ENCODE results near the gene FLNB.

FLNB gene

DNA sequence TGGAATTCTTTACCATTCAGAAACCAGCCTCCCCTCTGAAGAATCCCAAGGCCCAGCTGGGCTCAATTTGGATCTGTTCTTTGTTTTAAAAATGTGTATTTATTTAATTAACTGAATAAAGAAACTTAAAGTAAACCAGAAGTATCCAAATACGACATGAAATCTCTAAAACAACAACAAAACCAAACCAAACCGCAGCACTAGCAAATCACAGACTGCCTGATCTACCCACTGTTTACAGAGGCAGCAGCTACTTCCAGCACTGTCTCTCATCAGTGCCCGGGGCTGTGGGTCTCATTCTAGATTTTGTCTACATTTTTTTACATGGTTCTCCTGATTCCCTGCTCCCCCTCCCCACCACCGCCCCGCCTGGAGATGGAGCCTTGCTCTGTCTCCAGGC lies 2.3 kb downstream of the FLNB start:
- no peak for DNase-seq

DNA sequence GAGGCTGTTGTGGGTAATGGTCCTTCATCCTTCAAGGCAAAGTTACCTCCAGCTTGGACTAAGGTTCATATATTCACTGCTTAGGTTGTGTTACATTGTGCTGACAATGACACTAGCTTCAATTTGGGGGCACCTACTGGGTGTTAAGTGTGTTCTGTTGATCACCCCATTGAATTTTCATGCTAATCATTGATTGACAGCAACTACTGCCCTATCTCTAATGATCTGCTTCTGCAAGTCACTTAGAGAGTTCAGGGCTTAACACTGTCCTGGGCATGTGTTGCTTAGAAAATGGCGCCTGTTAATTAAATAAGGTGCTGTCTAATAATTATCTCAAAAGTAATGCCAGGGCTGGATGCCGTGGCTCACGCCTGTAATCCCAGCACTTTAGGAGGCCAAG lies 3.4 kb downstream of the FLNB start:
- DNase-seq, result no peak

DNA sequence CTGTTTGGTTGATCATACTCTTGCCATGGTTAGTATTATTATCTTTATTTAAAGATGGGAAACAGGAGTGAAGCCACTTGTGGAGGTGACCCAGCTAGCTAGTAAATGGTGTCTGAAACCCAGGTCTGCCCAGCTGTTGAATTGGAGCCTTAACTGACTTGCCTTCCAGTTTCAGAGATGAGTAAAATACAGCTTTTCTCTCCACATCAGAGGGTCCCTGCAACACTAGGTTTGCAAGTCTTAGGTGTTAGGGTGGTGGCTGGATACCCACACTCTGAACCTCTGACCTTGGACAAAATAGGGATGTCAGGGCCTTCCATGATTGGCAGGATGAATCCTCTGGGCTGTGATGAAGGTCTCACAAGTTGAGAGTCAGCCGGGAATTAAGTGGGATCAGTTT lies 4.1 kb downstream of the FLNB start:
- DNase-seq, result no peak

DNA sequence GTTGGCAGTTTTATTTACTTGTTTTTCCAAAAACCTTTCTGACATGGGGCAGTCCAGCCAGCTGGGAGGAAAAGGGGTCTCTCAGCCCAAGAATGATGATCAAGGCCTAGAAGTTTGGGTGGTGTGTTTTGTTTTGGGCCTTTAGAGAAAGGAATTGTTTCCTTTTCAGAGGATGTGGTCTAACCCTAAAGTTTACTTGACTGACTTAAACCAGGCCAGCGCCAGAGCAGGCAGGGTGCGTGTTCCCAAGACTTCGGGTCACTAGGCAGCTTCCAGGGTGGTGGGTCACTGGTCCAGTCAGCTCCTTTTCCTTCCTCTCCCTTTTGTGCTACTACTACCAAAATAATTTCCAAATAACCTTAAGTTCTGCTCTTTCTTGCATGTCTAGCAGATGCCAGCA lies 4.9 kb downstream of the FLNB start:
- no peak for DNase-seq

DNA sequence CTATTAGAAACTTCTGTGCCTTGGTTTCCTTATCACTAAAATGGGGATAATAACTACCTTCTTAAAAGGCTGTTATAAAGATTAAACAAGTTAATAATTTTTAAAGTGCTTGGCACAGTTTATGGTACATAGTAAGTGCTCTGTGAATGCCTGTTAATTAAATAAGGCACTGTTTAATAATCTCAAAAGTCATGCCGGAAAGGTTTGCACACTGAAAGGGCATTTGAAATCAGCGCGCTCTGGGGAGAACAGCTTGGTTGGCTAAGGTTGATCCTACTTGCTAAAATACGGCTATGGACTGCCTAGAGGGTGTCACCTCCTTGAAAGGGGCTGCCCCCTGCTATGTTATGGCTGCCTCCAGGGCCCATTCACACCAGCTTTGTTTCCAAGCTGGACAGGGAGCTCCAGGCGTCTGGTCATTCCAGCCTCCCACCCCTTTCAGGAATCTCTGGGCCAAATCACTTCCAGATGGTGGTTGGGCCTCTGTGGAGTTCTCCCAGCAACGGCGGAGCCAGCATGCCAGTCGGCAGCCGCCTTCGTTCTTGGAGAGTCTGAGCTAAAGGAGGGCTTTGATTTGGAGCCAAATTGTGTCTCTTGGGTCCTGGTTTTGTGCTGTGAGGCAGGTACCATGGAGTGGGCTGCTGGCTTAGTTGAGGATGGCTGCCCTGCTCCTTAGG lies 5.9 kb downstream of the FLNB start:
- DNase-seq, result no peak

DNA sequence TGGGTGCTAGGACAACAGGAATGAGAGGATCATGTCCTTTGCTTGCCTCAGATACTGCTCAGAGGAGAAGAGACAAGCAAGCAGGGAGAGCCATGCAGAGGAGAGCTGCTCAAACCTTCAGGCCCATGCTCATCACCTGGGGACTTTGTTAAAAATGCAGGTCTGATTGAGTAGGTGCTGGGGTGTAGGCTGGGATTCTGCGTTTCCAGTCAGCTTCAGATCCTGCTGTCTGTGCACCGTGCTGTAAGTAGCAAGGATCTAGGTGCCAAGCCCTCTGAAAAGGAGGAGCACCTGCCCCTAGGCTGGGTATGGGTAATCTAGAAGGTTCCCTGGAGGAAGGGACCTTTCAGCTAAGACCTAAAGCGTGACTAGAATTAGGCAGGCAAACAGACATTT lies 7.3 kb downstream of the FLNB start:
- no peak for DNase-seq

DNA sequence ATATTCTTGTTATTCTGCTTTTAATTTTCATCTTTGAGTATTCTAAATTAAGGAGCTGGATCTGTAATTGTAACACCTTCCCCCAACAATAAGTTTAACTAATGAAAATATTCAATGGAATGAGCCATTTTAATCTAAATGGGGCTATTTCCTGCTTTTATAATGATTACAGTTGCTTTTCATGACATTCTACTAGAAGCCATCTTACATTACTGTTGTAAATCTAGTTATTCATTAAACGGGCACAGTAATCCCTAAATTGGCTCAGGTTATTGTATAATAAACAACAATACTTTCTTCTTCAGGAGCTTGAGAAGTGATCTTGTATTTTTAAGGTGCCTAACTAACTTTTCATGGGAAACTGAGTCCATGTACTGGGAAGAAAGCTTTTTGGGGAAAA lies 8.5 kb downstream of the FLNB start:
- DNase-seq, result no peak

DNA sequence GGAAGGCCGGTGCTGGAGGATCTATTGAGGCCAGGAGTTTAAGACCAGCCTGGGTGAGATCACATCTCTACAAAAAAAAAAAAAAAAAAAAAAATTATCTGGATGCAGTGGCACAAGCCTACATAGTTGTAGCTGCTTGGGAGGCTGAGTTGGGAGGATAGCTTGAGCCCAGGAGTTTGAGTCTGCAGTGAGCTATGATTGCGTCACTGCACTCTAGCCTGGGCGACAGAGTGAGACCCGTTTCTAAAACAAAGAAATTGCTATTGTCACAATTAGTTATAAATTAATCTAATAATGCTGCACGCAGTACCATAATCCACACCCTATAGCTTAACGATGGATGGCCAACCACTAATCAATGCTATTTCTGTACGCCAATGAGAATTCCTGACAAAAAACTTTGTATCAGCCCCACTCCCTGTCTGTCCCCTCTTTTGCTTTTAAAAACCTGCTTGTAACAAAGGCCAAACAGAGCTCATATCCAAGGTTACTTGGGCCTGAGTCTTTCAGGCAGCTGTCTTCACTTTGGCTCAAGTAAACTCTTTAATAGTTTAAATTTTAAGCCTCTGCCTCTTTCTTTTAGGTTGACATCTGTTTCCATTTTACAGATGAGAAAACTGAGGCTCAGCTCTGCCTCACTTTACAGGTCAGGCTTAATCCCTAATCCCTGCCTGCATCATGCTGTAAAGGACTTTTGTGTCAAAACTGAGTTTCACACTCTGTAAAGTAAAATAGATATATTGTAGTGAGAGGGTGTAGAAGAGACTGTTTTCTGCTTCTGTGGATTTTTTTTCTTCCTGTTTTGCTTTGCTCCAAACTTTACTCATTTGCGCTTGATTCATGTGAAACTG lies 10.9 kb downstream of the FLNB start:
- DNase-seq, result no peak

DNA sequence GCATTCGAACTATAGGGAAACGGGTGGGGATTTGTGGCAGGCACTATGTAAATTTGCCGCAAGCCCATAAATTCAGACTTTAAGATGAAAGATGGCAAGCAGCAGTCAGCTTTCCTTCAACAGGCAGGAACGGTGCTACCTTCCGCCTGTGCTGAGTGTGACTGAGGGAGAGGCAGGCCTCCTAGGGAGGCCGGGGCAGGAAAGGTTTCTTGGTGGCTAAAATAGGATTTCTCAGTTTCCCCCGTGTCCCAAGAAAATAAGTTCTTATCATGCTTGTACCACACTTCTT lies 12.5 kb downstream of the FLNB start:
- no peak for DNase-seq

DNA sequence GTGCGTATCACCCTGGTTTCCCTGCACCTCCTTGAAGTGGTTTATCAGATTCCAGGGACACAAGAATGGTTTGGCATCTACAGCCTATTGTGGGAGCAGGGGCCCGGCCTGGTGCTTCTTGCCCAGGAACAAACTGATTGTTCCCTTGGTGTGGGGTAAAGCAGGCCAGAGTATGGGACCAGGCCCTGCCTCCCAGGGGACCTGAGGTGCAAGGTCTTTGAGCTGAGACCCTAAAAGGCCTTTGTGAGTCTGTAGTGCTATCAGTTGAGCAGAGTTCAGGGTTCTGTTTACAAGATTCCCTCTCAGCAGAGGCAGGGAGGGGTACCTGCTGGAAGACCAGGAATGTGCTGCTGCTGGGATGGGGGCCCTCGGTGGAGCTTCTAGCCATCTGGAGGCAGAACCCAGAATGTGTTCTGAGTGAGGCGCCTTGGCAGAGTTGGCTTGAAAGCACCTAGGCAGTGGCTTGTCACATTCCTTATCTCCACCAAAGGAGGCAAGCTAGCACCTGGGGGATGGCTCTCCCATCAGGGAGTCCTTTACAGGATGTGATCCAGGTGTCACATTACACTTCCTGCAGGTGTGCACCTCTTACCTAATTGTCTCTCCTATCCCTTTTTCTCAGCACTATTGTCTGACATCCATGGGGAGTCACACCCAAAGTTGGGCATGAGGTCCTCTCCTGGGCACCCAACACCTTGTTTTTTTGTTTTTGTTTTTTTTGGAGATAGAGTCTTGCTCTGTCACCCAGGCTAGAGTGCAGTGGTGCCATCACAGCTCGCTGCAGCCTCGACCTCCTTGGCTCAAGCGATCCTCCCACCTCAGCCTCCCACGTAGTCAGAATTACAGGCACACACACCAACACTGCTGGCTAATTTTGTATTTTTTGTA lies 13.1 kb downstream of the FLNB start:
- no peak for DNase-seq

DNA sequence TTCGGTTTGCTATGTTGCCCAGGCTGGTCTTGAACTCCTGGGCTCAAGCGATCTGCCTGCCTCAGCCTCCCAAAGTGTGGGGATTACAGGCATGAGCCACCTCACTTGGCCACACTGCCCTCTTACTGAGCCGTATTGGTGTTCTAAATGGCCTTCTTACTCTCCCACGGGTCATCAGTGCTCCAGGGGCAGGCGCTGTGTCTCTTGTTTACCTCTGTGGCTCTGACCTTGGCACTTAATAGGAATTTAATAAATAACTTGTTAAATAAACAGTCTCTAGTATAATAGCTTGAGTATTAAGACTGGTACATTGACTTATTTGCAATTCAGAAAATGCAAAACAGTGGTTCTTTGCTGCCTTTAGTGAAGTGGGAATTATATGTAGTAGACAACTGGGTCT lies 13.7 kb downstream of the FLNB start:
- DNase-seq, result no peak

DNA sequence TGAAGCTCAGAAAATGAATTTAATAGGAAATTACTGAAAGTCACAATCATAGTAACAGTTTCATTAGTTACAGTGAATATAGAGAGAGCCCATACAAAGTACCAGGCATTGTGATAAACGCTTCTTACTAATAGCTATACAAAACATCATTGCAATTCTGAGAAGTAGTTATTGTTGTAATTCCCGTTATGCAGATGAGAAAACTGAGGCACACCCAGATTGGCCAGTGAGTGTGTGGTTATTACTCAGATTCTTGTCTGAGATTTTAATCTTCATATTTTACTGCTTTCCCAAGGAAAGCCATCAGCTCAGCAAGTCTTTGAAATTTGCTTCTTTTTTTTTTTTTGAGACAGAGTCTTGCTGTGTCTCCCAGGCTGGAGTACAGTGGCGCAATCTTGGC lies 14.3 kb downstream of the FLNB start:
- DNase-seq, result no peak

DNA sequence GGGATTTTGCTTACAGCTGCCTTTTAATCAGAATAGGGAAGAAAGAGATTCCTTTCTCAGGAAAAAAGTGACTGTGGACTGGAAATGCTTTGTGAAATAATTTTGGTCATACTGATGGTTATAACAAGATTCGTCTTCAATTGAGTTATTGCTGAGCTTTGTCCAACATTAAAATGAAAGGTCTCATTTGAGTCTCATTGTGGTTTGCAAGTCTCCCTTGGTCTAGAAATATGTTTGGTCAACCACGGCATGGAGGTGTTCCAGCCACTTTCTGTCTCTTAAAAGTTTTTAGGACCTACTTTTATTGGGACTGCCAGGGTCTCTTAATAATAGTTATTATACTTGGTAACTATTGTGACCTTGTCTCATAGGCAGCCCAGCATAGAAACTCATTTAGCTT lies 15.3 kb downstream of the FLNB start:
- no peak for DNase-seq

DNA sequence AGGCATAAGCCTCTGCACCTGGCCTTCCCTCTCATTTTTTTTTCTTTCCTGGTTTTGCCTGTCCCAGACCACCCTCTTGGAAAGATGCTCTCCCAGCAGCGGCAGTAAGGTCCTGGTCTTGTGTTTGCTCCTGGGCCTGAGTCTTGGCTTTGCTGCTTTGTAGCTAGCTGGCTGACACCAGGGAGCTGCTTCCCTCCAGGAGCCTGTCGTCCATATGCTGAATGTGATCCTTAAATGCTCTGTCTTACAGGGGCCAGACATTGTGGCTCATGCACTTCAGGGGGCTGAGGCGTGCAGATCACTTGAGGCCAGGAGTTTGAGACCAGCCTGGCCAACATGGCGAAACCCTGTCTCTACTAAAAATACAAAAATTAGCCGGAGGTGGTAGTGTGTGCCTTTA lies 17.2 kb downstream of the FLNB start:
- no peak for DNase-seq

DNA sequence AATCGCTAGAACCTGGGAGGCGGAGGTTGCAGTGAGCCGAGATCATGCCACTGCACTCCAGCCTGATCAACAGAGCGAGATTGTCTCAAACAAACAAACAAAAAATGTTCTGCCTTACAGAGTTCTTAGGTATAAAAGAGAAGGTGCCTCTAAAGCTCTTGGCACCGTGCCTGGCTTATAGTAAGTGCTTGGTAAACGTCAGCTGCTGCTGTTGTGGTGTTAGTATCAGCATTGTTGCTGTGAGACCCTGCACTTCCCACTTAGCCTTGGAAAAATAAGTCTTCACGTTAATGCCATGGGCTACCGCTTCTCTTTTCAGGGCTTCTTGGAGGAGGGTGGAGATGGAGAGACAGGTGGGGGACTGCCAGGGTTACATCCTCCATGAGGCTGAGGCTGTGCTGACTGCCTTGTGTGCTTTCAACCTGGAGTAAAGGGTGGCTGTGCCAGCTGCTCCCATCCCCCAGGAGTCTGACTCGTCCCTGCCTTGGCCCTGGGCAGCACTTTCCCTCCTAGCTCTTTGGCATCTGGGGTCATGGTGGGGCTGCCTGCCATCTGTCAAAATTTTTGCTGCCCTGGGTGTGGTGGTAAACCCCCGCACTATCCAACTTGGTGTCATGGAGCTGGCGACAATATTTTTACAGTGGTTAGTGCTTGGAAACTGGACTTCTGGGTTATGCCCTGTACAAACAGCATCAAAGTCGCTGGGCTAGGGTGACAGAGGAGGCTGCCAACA lies 17.8 kb downstream of the FLNB start:
- no peak for DNase-seq

DNA sequence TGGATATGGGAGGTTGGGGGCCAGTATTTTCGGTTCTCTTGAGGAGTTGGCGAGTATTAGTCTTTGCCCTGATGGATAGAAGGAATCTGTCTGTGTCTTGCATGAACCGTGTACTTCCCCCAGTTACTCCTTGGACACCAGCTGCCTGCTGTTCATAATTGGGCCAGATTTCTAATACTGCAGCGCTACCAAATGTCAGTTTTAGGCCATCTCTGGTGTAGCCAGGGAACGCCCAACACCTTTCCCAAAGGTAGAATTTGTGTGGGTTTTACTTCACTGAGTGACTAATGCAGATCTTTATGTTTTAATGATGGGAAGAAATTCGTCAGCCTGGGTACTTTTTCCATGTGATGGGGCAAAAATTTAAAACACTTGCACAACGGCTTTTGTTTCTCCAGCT lies 18.4 kb downstream of the FLNB start:
- DNase-seq, result no peak

DNA sequence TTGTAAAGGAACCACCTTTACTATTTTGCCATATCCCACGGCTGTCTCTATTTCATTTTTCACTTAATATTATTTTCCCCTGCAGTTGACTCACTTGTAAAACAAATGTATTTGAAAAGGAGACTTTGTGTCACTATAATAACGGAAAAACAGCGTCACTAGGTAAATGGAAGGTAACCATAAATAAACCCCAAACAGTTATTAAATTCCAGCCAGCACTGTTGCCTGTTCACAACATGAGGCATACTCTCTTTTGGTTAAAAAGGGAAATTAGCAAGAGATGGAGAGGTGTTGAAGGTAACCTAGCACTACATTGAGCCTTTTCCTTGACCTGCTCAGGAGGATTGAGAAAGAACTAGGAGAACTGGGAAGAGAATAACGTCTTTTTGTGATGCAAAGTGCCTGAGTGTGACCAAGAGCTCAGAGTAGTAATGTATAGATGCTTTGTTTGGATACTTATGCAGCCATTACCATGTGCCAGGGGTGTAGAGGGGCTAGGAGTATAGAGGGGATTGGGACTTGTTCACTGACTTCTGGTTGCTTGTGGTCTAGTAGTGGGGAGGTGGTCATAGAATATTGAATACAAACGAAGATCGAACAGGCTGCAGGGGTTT lies 19.6 kb downstream of the FLNB start:
- no peak for DNase-seq

DNA sequence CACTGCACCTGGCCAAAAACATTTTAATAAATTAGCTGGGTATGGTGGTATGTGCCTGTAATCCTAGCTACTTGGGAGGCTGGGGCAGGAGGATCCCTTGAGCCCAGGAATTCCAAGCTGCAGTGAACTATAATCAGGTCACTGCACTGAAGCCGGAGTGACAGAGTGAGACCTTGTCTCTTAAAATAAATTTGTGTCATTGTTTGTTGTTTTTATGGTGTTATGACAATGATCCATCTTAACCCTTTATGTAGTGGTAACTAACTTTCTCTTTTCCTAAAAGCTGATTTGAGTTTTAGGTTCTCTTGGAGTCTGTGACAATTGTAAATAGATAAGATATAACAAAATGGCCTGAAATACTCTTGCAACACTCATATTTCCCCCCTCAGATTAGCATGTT lies 20.7 kb downstream of the FLNB start:
- DNase-seq, result no peak

DNA sequence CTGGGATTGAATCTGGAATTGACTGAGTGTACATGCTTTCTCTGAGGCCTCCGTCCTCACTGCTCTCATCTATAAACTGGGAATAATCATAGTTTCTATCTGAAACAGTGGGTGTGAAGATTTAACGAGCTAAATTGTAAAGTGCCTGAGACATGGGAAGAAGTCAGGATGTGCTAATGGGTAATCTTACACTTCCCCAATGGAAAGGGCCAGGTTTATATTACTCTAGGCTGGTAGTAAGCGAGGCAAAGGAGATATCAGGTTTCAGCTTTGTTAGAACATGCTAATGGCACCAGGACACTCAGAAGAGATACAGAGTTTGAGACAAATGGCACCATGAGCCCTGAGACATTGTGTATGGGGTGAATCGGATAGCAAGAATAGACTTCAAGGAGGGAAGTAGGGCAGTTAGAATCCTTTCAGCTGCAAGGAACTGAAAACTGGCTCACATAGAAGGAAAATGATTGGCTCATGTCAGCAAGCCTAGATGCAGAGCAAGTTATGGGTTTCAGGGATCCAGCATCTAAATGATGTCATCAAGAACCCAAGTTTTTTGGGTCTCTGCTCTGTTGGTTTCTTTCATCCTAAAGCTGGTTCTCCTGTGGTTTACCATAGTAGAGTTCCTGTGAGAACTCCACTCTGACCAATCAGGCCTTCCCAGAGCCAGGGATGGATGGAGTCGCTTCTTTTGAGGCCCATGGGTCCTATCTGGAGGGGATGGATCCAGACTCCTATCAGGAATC lies 21.8 kb downstream of the FLNB start:
- DNase-seq, result no peak

DNA sequence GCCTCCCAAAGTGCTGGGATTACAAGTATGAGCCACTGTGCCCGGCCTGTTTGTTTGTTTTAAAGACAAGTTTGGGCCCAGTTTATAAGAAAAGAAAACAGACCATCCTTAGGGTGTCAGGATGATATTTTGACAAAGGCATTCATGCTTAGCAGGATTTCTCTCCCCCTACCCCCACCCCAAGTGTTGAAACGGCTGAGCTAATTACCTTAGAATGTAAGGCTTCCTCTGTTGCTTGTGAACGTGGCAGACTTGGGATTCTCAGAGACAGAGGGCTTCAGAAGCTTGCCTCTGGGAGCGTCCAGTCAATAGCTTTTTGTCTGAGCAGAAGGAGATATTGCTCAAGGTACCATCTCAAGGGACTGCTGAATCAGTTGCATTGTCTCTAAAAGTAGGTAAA lies 24.0 kb downstream of the FLNB start:
- no peak for DNase-seq

DNA sequence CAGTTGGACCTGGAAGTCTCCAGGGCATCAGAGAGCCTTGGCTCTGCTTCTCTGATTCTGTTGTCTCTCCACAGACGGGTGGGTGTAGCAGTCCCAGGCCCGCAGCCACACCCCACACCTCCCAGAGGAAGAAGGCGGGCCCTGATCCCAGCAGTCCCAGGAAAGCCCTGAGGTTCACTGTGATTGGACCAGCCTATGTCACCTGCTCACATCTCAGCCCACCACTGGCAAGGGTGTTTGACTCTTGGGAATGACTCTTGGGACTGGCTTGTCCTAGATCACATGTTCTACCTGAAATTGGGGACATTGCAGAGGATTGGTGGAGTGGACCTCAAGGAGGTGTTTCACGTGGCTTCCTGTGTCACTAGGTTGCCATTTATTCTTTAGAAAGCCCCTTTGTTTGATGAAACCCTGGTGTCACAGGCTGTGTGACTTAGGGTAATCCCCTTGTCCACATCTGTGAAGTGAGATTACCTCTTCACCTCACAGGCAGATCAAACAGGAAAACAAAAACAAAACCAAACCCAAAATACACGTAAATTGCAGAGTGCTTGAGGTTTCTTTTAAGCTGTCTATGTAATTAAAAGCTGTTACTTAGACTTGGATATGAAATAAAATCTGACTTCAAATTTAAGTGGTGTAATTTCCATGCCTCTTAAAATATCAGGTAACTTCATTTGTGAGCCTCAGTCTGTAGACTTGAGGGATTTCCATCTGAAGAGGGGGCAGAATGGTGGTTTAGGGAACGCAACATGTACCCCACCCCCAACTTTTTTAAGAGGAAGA lies 26.7 kb downstream of the FLNB start:
- no peak for DNase-seq
